HepG2 (cell line): ENCODE data around the gene CTDSP2. TPM values are rescaled to one million over a fixed set of nuclear protein-coding genes. Genes with fewer than 3 reads are reported as not detected.

Experiments
- AHR ChIP-seq: IDR thresholded peaks from 2 replicates; pipeline ENCODE4 v1.6.1; 2018; ENCODE audit warnings: missing genetic modification reagents, missing compliant biosample characterization
- CC2D1A ChIP-seq: sonication (generic); formaldehyde crosslinking; IDR thresholded peaks from 2 replicates; pipeline ENCODE4 v1.8.1; 2023; ENCODE audit warnings: mild to moderate bottlenecking, missing genetic modification reagents
- EEA1 ChIP-seq: sonication (generic); formaldehyde crosslinking; IDR thresholded peaks from 2 replicates; pipeline ENCODE4 v1.5.1; 2020; ENCODE audit warnings: mild to moderate bottlenecking, missing genetic modification reagents, borderline replicate concordance
- FOXP1 ChIP-seq, 2 experiments: fragments of 450-650 bp in 1 of 2; IDR thresholded peaks; 2 replicates each; pipeline ENCODE4 v1.6.1; 2017 to 2018; ENCODE audit warnings: antibody characterized with exemption in 1 of 2
- KDM6A ChIP-seq: IDR thresholded peaks from 2 replicates; pipeline ENCODE4 v1.6.1; 2016; ENCODE audit warnings: low read depth
- NCOR1 ChIP-seq: fragments of 200-600 bp; sonication (generic); IDR thresholded peaks from 2 replicates; pipeline ENCODE4 v1.7.0; 2017; ENCODE audit warnings: antibody characterized with exemption, low read length, borderline replicate concordance
- NFKBIZ ChIP-seq: IDR thresholded peaks from 2 replicates; pipeline ENCODE4 v1.6.1; 2018; ENCODE audit warnings: missing genetic modification reagents, missing compliant biosample characterization
- PPARG ChIP-seq: conservative IDR thresholded peaks from 2 replicates; pipeline ENCODE4 v1.6.1; 2016; ENCODE audit warnings: missing biosample characterization, missing genetic modification reagents
- SMAD1 ChIP-seq: sonication (generic); formaldehyde crosslinking; IDR thresholded peaks from 2 replicates; pipeline ENCODE4 v1.4.0; 2020; ENCODE audit warnings: missing genetic modification reagents, low read depth, mild to moderate bottlenecking, borderline replicate concordance
- ZNF160 ChIP-seq: sonication (generic); formaldehyde crosslinking; IDR thresholded peaks from 2 replicates; pipeline ENCODE4 v1.8.0; 2022; ENCODE audit warnings: mild to moderate bottlenecking, inconsistent platforms, missing genetic modification reagents
- ZNF20 ChIP-seq: sonication (generic); formaldehyde crosslinking; IDR thresholded peaks from 2 replicates; pipeline ENCODE4 v1.4.0; 2020; ENCODE audit warnings: mild to moderate bottlenecking, moderate library complexity, missing genetic modification reagents
- ZNF432 ChIP-seq: sonication (generic); formaldehyde crosslinking; IDR thresholded peaks from 2 replicates; pipeline ENCODE4 v1.5.0; 2020; ENCODE audit warnings: missing genetic modification reagents, mild to moderate bottlenecking, borderline replicate concordance
- ZNF570 ChIP-seq: sonication (generic); formaldehyde crosslinking; IDR thresholded peaks from 2 replicates; pipeline ENCODE4 v1.4.0; 2020; ENCODE audit warnings: mild to moderate bottlenecking, missing genetic modification reagents, borderline replicate concordance
- ZNF615 ChIP-seq: sonication (generic); formaldehyde crosslinking; IDR thresholded peaks from 2 replicates; pipeline ENCODE4 v1.5.0; 2020; ENCODE audit warnings: mild to moderate bottlenecking, missing genetic modification reagents, borderline replicate concordance
- ZNF644 ChIP-seq: IDR thresholded peaks from 2 replicates; pipeline ENCODE4 v1.6.1; 2016; ENCODE audit warnings: low read depth
- ZNF660 ChIP-seq: sonication (generic); formaldehyde crosslinking; IDR thresholded peaks from 2 replicates; pipeline ENCODE4 v1.5.1; 2020; ENCODE audit warnings: mild to moderate bottlenecking, low read depth, missing genetic modification reagents, borderline replicate concordance
- polyA plus RNA-seq, 8 experiments: library from polyadenylated mRNA; depleted of rRNA in 3 of 8; stranded (reverse) in 7 of 8; unstranded in 1 of 8; fragments of >200 nt; fragmentation: Illumina TruSeq in 4 of 8; extraction: Trizol in 4 of 8; gene quantifications; 2 replicates each; pipeline versions ENCODE4 v1.2.1 to v1.2.3, GENCODE V29; 2011 to 2016; ENCODE audit warnings: low read depth in 4 of 8, missing spikeins in 1 of 8, mixed read lengths in 1 of 8; ENCODE audit not compliant: insufficient read depth in 1 of 8
- total RNA-seq, 5 experiments: library from RNA; depleted of rRNA; stranded (reverse); fragments of >200 nt; fragmentation: Illumina TruSeq; extraction: Trizol; gene quantifications; 2 replicates each; pipeline ENCODE4 v1.2.3, GENCODE V29; 2016; ENCODE audit warnings: low read depth in 1 of 5
- TF ChIP-seq, protein P1 (sequence below), 2 experiments: sonication (generic) in 1 of 2; formaldehyde crosslinking in 1 of 2; IDR thresholded peaks; 2 replicates each; pipeline versions ENCODE4 v1.5.1 to v1.6.1; 2011 to 2020; ENCODE audit warnings: borderline replicate concordance in 1 of 2, low read depth in 1 of 2, low read length in 1 of 2, mild to moderate bottlenecking in 1 of 2, missing genetic modification reagents in 1 of 2, moderate library complexity in 1 of 2
- TF ChIP-seq, protein P2 (sequence below): sonication (generic); formaldehyde crosslinking; IDR thresholded peaks from 2 replicates; pipeline ENCODE4 v1.8.1; 2023; ENCODE audit warnings: mild to moderate bottlenecking, missing genetic modification reagents
- TF ChIP-seq, protein P3 (sequence below): sonication (generic); formaldehyde crosslinking; IDR thresholded peaks from 2 replicates; pipeline ENCODE4 v1.8.0; 2022; ENCODE audit warnings: mild to moderate bottlenecking, missing genetic modification reagents, moderate library complexity
- TF ChIP-seq, protein P4 (sequence below): sonication (generic); formaldehyde crosslinking; IDR thresholded peaks from 2 replicates; pipeline ENCODE4 v1.5.0; 2020; ENCODE audit warnings: mild to moderate bottlenecking, missing genetic modification reagents

Gene CTDSP2
- total and polyA plus RNA-seq, 2 of the 13 experiments (the other 11 are each of a cell fraction or from before 2014, with no cell fraction given) = 38.1 to 82.5 TPM

DNA sequence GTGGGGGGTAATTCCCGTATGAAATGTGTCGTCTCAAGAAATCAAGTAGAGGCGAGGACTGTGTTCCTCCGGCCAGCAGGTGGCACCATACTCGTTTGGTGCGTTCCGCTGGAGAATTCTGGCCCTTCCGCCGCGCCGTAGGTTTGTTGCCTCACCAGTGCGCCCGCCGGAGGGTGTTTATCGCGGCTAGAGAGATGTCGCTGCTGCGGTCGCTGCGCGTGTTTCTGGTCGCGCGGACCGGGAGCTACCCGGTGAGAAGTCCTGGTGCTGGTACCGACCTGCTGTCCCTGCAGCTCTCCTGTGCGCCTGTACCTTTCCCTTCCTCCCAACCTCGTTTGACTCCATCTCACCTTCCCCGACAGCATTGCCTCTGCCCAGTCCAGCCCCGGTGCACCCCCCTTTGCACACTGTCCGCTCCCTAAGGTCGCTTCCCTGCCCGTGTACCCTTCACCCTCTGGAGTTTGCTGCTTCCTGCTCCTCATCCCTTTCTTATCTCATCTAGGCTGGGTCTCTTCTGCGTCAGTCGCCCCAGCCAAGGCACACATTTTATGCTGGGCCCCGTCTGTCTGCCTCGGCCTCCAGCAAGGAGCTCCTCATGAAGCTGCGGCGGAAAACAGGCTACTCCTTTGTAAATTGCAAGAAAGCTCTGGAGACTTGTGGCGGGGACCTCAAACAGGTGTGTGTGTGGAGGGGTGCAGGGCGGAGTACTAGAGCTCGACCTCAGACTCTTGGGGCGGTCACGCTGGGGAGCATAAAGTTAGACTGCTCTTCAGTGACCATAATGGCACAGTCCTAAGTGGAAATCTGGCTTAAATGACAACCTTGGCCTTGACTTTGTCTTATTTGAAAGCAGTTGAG, 63.7 kb downstream of the CTDSP2 start, which contains the start of gene TSFM (continued):
- TF ChIP-seq, protein P1, sequence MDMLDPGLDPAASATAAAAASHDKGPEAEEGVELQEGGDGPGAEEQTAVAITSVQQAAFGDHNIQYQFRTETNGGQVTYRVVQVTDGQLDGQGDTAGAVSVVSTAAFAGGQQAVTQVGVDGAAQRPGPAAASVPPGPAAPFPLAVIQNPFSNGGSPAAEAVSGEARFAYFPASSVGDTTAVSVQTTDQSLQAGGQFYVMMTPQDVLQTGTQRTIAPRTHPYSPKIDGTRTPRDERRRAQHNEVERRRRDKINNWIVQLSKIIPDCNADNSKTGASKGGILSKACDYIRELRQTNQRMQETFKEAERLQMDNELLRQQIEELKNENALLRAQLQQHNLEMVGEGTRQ (IDR thresholded peaks at IDR 0.05; ENCODE audit: low read depth, low read length) = no peak
- TF ChIP-seq, protein P1 (CRISPR knock-in tag; IDR thresholded peaks at IDR 0.05; ENCODE audit: borderline replicate concordance) = no peak
- TF ChIP-seq NCOR1 = no peak
- peak; percentile 81; the same call in 1 of the 2 replicates for TF ChIP-seq ZNF615
- peak; percentile 34; the same call in 1 of the 2 replicates for TF ChIP-seq CC2D1A (CRISPR knock-in tag)
- TF ChIP-seq SMAD1 (CRISPR knock-in tag) = 0 out of 2 replicates have a peak, but pooled peaks have one; percentile 70
- TF ChIP-seq EEA1 = peak; percentile 78; the same call in 1 of the 2 replicates
- TF ChIP-seq, protein P2, sequence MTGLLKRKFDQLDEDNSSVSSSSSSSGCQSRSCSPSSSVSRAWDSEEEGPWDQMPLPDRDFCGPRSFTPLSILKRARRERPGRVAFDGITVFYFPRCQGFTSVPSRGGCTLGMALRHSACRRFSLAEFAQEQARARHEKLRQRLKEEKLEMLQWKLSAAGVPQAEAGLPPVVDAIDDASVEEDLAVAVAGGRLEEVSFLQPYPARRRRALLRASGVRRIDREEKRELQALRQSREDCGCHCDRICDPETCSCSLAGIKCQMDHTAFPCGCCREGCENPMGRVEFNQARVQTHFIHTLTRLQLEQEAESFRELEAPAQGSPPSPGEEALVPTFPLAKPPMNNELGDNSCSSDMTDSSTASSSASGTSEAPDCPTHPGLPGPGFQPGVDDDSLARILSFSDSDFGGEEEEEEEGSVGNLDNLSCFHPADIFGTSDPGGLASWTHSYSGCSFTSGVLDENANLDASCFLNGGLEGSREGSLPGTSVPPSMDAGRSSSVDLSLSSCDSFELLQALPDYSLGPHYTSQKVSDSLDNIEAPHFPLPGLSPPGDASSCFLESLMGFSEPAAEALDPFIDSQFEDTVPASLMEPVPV (CRISPR knock-in tag) = 0 out of 2 replicates have a peak, but pooled peaks have one; percentile 16
- TF ChIP-seq ZNF432 (CRISPR knock-in tag) = no peak
- no peak for TF ChIP-seq NFKBIZ (CRISPR knock-in tag)
- no peak for TF ChIP-seq ZNF644 (CRISPR knock-in tag)
- TF ChIP-seq KDM6A (CRISPR knock-in tag) = no peak
- TF ChIP-seq PPARG = peak; percentile 49; the same call in 1 of the 2 replicates
- TF ChIP-seq, protein P3, sequence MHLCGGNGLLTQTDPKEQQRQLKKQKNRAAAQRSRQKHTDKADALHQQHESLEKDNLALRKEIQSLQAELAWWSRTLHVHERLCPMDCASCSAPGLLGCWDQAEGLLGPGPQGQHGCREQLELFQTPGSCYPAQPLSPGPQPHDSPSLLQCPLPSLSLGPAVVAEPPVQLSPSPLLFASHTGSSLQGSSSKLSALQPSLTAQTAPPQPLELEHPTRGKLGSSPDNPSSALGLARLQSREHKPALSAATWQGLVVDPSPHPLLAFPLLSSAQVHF (CRISPR knock-in tag) = no peak
- no peak for TF ChIP-seq ZNF20 (CRISPR knock-in tag)
- peak; percentile 71; the same call in 1 of the 2 replicates for TF ChIP-seq AHR (CRISPR knock-in tag)
- TF ChIP-seq FOXP1 (IDR thresholded peaks at IDR 0.05) = peak; percentile 62; the same call in 1 of the 2 replicates
- TF ChIP-seq FOXP1 (CRISPR knock-in tag; IDR thresholded peaks at IDR 0.05) = peak; percentile 76
- TF ChIP-seq ZNF660 (CRISPR knock-in tag) = no peak
- TF ChIP-seq ZNF570 (CRISPR knock-in tag) = no peak
- TF ChIP-seq, protein P4, sequence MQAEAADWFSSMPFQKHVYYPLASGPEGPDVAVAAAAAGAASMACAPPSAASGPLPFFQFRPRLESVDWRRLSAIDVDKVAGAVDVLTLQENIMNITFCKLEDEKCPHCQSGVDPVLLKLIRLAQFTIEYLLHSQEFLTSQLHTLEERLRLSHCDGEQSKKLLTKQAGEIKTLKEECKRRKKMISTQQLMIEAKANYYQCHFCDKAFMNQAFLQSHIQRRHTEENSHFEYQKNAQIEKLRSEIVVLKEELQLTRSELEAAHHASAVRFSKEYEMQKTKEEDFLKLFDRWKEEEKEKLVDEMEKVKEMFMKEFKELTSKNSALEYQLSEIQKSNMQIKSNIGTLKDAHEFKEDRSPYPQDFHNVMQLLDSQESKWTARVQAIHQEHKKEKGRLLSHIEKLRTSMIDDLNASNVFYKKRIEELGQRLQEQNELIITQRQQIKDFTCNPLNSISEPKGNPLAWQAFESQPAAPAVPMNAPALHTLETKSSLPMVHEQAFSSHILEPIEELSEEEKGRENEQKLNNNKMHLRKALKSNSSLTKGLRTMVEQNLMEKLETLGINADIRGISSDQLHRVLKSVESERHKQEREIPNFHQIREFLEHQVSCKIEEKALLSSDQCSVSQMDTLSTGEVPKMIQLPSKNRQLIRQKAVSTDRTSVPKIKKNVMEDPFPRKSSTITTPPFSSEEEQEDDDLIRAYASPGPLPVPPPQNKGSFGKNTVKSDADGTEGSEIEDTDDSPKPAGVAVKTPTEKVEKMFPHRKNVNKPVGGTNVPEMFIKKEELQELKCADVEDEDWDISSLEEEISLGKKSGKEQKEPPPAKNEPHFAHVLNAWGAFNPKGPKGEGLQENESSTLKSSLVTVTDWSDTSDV (CRISPR knock-in tag) = no peak
- TF ChIP-seq ZNF160 (CRISPR knock-in tag) = 0 out of 2 replicates have a peak, but pooled peaks have one; percentile 58
